Muscle of back (tissue), 11 donors: ENCODE data around the gene RNF135. TPM values are rescaled to one million over a fixed set of nuclear protein-coding genes. Genes with fewer than 3 reads are reported as not detected.
"Not testable (repeated sequence)": the region's sequence is repeated elsewhere in the genome, so short reads cannot be mapped to it uniquely, and the experiment has no call there.

Experiments
- DNase-seq, 3 donors: peaks; one replicate each; pipeline versions ENCODE4 v3.0.0 to v3.0.0-alpha.2; 2013
- polyA plus RNA-seq, 10 donors: library from polyadenylated mRNA; unstranded; fragments of 120-200 nt; gene quantifications; one replicate each; pipeline ENCODE4 v1.2.1, GENCODE V29; 2013; ENCODE audit not compliant: insufficient read length in 10 of 10

The RNF135 gene
- polyA plus RNA-seq, 10 donors, result 7.6 to 11.9 (median 9.6) TPM

- DNase-seq, result no peak
Observed at GRCh38 chr17:30952638-30953393, 18.0 kb upstream of the RNF135 start.

- DNase-seq, result no peak
Observed at GRCh38 chr17:30954046-30954830, 16.6 kb upstream of the RNF135 start.

- DNase-seq, result no peak
Observed at GRCh38 chr17:30956764-30957374, 14.0 kb upstream of the RNF135 start.

- no peak for DNase-seq
Observed at GRCh38 chr17:30957741-30958140, 13.1 kb upstream of the RNF135 start.

- no peak for DNase-seq
Observed at GRCh38 chr17:30958187-30958586, 12.7 kb upstream of the RNF135 start.

GRCh38 chr17:30961209-30962188, 9.3 kb upstream of the RNF135 start:
- DNase-seq, result no peak

- not testable (repeated sequence) for DNase-seq
Observed at GRCh38 chr17:30964312-30964711, 6.5 kb upstream of the RNF135 start.

- no peak for DNase-seq
Observed at GRCh38 chr17:30964876-30965275, 6.0 kb upstream of the RNF135 start.

GRCh38 chr17:30965686-30966085, 5.2 kb upstream of the RNF135 start:
- DNase-seq, result no peak

- not testable (repeated sequence) for DNase-seq
Observed at GRCh38 chr17:30967911-30968310, 2.9 kb upstream of the RNF135 start.

- DNase-seq, result peak in 2 of 3 donors; percentile 22 to 32
Observed at GRCh38 chr17:30969989-30970830, 629 bp upstream of the RNF135 start.

GRCh38 chr17:30975042-30975820, 4.4 kb downstream of the RNF135 start:
- DNase-seq, result no peak

- DNase-seq, result not testable (repeated sequence)
Observed at GRCh38 chr17:30979919-30980318, 9.1 kb downstream of the RNF135 start.

GRCh38 chr17:30981531-30982519, 11.0 kb downstream of the RNF135 start:
- no peak for DNase-seq

- no peak for DNase-seq
Observed at GRCh38 chr17:30982855-30983254, 12.0 kb downstream of the RNF135 start.

GRCh38 chr17:30990458-30990857, 19.6 kb downstream of the RNF135 start:
- no peak for DNase-seq

- no peak for DNase-seq
Observed at GRCh38 chr17:30992551-30992950, 21.7 kb downstream of the RNF135 start.

- no peak for DNase-seq
Observed at GRCh38 chr17:30995347-30995746, 24.5 kb downstream of the RNF135 start.
